Measurements from ENCODE around the gene TNNI3.

GRCh38 chr19:55146705-55147273, 10.7 kb downstream of the TNNI3 start:
- no peak for TF ChIP-seq BCLAF1 (IDR thresholded peaks at IDR 0.05; ENCODE audit: borderline replicate concordance in 1 of 2, control insufficient read depth in 1 of 2, low read depth in 2 of 2, low read length in 1 of 2)
- no peak for TF ChIP-seq POLR2AphosphoS5 (IDR thresholded peaks at IDR 0.05; ENCODE audit: control insufficient read depth, insufficient read depth, low read depth, low read length)
- TF ChIP-seq MYC (IDR thresholded peaks at IDR 0.05; ENCODE audit: low read depth, low read length): 0 out of 2 replicates have a peak, but pooled peaks have one; percentile 41
- TF ChIP-seq MYC (CRISPR knock-in tag; IDR thresholded peaks at IDR 0.05; ENCODE audit: borderline replicate concordance, low read depth): no peak; the same call in 1 of the 2 replicates
- TF ChIP-seq FOXJ2 (tag; IDR thresholded peaks at IDR 0.05): no peak
- peak; percentile 66; the same call in 1 of the 2 replicates for TF ChIP-seq ZBTB7A (IDR thresholded peaks at IDR 0.05; ENCODE audit: borderline replicate concordance, control insufficient read depth, low read depth, low read length)
- no peak for TF ChIP-seq PHB2 (IDR thresholded peaks at IDR 0.05; ENCODE audit: low read depth)
- TF ChIP-seq USF2 (CRISPR knock-in tag; IDR thresholded peaks at IDR 0.05): no peak
- no peak for TF ChIP-seq BRCA1 (IDR thresholded peaks at IDR 0.05)
- no peak for TF ChIP-seq BRCA1 (CRISPR knock-in tag; IDR thresholded peaks at IDR 0.05)
- TF ChIP-seq SP1 (CRISPR knock-in tag; IDR thresholded peaks at IDR 0.05): peak; percentile 81
- TF ChIP-seq ZNF318 (IDR thresholded peaks at IDR 0.05; ENCODE audit: borderline replicate concordance in 1 of 2, low read depth in 1 of 2): no peak
- TF ChIP-seq ETV6 (IDR thresholded peaks at IDR 0.05; ENCODE audit: borderline replicate concordance in 1 of 2, low read depth in 2 of 2, low read length in 1 of 2): 0 out of 4 replicates have a peak, but pooled peaks of 1 of the 2 experiments have one; percentile 33
- no peak for TF ChIP-seq ETV6 (CRISPR knock-in tag; IDR thresholded peaks at IDR 0.05; ENCODE audit: borderline replicate concordance)
- TF ChIP-seq NR4A1 (CRISPR knock-in tag; IDR thresholded peaks at IDR 0.05): no peak
- TF ChIP-seq NR4A1 (tag; IDR thresholded peaks at IDR 0.05): no peak
- TF ChIP-seq CCAR2 (IDR thresholded peaks at IDR 0.05; ENCODE audit: low read depth, low read length): no peak
